ENCODE data around the gene CLEC16A. TPM values are rescaled to one million over a fixed set of nuclear protein-coding genes. Genes with fewer than 3 reads are reported as not detected.

Gene CLEC16A
- total RNA-seq, 1 experiment from 2014 or later, result 12.7 TPM

- no peak for DNase-seq (ENCODE audit: low spot score)
These were observed 90.7 kb downstream of the CLEC16A start for GRCh38 chr16:11035096-11035495.

DNA sequence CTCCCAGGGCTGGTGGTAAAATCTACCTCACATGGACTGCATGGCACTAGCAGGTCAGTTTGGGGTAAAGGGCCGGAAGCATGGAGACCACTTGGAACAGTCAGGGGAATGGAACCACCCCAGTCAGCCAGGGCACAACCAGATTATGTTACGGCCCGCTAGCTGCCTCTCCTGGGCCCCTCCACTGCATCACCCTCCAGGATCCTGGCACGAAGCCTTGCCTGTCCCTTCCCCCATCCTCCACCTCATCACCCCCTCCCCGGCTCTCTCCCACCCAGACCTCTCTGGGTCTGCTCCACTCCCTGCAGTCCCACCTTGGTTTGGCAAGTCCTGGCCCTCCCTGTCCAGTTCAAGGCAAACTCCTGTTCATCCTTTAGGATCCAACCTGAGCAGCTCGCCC lies 91.7 kb downstream of the CLEC16A start:
- DNase-seq (ENCODE audit: low spot score), result no peak

- DNase-seq (ENCODE audit: low spot score), result no peak
These were observed 92.6 kb downstream of the CLEC16A start for GRCh38 chr16:11036868-11037410.

DNA sequence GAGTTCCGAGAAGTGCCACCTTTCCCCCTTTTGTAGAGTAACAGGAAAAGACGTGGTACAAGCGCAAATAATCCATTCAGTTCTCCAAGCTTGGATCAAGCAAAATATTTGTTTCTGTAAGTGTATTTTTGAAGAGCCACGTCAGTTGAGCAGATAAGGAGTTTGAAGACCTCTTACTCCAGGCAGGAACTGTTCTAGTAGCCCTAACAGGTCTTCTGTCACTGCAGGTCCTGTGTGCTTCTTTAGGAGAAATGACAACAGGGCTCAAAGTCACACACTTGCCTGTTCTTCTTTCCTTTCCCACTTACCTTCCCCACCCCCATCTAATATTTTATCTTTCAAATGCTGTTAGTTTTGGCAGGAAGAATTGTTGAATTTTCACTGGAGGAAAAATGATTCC lies 93.9 kb downstream of the CLEC16A start:
- DNase-seq (ENCODE audit: low spot score), result no peak

DNA sequence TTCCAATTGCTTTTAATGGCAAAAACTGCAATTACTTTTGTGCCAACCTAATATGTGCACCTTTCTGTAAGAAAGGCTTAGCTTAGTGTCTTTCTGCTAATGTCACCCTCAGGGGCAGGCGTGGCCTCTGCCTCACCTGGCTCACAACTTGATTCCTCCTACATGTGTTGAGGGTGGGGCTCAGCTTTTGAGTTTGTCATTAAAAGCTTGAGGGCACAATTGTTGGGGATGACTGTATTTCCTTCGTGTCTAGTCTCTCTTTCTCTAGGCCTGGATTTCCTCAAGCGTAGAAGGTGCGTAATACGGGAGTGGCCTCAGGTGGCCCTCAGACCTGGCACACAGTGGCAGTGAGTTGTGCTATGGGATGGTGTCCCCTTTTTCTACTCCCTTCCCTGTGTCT lies 94.4 kb downstream of the CLEC16A start:
- DNase-seq (ENCODE audit: low spot score), result no peak

- DNase-seq (ENCODE audit: low spot score), result no peak
These were observed 95.4 kb downstream of the CLEC16A start for GRCh38 chr16:11039726-11040125.

DNA sequence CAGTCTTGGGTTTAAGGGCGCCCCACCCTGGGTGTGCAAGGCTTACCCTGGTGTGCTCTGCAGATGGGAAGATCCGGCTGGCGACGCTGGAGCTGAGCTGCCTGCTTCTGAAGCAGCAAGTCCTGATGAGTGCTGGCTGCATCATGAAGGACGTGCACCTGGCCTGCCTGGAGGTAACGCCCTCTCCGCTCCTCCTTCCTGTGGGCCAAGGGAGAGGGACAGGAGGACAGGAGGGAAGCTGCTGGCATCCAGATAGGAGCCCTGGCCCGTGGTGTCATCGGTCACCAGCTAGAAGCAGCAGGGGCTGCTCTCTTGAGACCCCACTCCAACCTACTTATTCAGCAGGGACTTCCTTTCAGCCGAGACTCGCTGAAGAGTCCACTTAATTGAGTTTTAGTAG lies 97.8 kb downstream of the CLEC16A start:
- no peak for DNase-seq (ENCODE audit: low spot score)

DNA sequence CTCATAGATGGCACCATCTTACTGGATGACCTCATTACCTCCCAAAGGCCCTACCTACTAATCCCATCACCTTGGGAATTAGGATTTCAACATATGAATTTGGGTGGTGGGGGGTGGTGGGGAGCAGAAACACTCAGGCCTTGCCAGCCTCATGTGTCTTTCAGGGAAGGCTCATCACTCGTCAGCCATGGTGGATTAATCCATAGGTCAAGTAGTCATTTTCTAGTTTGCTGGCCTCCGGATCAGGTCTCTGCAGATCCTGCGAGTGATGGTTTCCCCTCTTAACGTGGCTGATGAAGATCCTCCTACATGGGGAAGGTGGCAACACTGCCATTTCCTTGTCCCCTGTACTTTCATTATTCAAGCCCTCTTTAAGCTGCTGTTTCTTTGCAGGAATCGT lies 101.1 kb downstream of the CLEC16A start:
- DNase-seq (ENCODE audit: low spot score), result no peak

DNA sequence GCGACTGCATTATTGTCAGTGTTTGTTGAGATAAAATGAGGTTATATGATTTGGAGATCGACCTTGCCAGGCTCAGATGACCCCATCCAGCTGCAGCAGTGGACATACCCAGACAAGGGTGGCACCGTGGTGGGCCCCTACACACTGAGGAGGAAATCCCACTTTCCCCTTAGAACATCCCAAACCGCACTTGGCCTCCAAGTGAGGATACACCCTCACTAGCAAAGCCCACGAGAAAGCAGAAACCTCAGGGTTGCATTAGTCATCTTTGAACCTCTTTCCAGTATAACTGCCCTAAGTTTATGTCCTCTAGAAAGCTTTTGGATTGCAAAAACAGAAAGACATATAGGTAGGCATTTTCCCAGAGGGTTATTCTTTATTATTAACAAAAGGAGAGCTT lies 101.5 kb downstream of the CLEC16A start:
- no peak for DNase-seq (ENCODE audit: low spot score)

DNA sequence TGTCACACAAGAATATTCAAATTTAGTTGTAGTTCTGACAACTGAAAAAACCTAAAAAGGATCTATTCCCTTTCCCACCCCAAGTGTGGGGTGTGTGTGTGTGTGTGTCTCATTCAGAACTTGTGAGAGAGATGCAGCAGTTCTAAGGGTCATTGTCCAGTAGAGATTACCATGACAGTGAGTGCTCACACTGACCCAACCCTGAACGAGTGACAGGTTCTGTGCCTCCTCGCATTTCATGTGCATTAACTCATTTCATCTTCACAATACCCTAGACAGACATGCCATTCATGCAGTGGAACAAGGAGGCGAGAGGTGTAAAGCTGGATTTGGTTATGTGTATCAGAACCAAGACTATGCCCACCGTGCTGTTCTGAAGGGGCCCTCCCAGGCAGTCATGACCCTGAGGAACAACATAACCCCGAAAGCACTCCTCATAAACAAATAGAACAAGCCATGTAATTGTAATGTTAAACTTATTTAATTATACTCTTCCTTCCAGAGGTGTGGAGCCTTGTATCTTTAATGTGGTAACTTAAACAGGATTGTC lies 102.1 kb downstream of the CLEC16A start:
- no peak for DNase-seq (ENCODE audit: low spot score)

- DNase-seq (ENCODE audit: low spot score), result no peak
These were observed 102.7 kb downstream of the CLEC16A start for GRCh38 chr16:11047057-11047456.

GRCh38 chr16:11047939-11048800 lies 103.8 kb downstream of the CLEC16A start:
- no peak for DNase-seq (ENCODE audit: low spot score)

- DNase-seq (ENCODE audit: low spot score), result no peak
These were observed 105.2 kb downstream of the CLEC16A start for GRCh38 chr16:11049396-11050059.

GRCh38 chr16:11050536-11050935 lies 106.2 kb downstream of the CLEC16A start:
- DNase-seq (ENCODE audit: low spot score), result no peak

- DNase-seq (ENCODE audit: low spot score), result no peak
These were observed 106.6 kb downstream of the CLEC16A start for GRCh38 chr16:11050944-11051343.

DNA sequence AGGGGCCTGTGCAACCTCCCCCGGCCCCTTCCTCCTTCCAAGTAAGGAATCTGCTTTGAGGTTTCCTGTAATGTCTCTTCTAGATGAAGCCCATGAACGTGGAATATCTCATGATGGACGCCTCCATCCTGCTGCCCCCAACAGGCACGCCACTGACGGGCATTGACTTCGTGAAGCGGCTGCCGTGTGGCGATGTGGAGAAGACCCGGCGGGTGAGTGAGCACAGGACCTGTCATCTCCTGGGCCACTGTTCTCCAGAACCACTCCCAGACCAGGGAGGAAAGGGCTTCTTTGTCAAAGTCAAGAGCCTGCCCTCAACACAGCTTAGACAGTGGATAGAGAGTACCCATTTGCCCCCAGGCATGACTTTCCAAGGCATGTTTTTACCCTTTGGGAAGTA lies 107.1 kb downstream of the CLEC16A start:
- DNase-seq (ENCODE audit: low spot score), result no peak

GRCh38 chr16:11051879-11052808 lies 107.8 kb downstream of the CLEC16A start:
- DNase-seq (ENCODE audit: low spot score), result no peak

DNA sequence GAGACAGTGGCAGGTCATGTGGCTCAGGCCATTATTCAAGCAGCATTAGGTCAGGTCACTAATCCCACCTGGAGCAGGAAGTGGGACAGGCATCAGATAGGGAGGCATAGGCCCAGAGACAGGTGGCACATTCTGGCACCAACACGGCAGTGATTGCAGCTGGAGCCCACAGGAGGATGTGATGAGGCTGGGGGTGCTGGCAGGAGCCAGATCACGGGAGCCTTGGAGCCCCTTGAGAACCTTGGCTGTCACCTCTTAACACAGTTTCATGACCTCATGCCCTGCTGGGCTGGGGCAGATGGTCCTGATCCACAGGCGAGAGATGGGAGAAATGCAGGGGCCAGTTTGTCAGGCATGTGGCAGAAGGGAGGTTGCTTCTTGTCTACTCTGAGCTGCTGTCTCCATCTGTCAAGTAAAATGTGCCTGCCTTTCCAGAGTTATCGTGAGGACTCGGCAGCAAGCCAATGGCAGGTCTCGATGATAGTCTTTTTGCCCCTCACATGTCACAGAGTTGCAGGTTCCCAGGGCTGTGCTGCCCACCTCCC lies 109.6 kb downstream of the CLEC16A start:
- no peak for DNase-seq (ENCODE audit: low spot score)

- no peak for DNase-seq (ENCODE audit: low spot score)
These were observed 112.0 kb downstream of the CLEC16A start for GRCh38 chr16:11056090-11056992.

Measured in HT-29 (cell line).